Measurements from ENCODE around the gene CACNG4. TPM values are rescaled to one million over a fixed set of nuclear protein-coding genes. Genes with fewer than 3 reads are reported as not detected.

The CACNG4 gene
- total RNA-seq, 2 experiments from 2014 or later: not detected

- H3K9me3 ChIP-seq (ENCODE audit: control insufficient read depth in 1 of 2, insufficient read depth in 1 of 2, low read length in 2 of 2): no peaks in the 10 kb centered on the region
Measured at GRCh38 chr17:67027031-67027628, 62.6 kb downstream of the CACNG4 start.

GRCh38 chr17:67030641-67031040 is 66.1 kb downstream of the CACNG4 start:
- no peaks in the 10 kb centered on the region for H3K36me3 ChIP-seq (ENCODE audit: insufficient read depth, low read length)
- CTCF ChIA-PET: no interaction called here

More at GRCh38 chr17:67027031-67027628, 62.6 kb downstream of the CACNG4 start:
- POLR2A ChIA-PET: no interaction called here
- no peaks in the 10 kb centered on the region for H3K4me1 Mint-ChIP-seq (ENCODE audit: low read depth)
- DNase-seq (no peak), ATAC-seq (ENCODE audit: poor library complexity) (no peak)
- no peak overlapping the region for H3K4me3 ChIP-seq (ENCODE audit: low read length)
- no peak overlapping the region for H3K27ac ChIP-seq (ENCODE audit: low read depth in 1 of 2, low read length in 2 of 2)
- H3K36me3 ChIP-seq (ENCODE audit: insufficient read depth, low read length): no peaks in the 10 kb centered on the region
- CTCF ChIA-PET: no interaction called here
- TF ChIP-seq CTCF (IDR thresholded peaks at IDR 0.05): no peak
- no peak overlapping the region for H3K4me3 Mint-ChIP-seq
- no peaks in the 10 kb centered on the region for H3K27me3 Mint-ChIP-seq
- no peak overlapping the region for H3K27ac Mint-ChIP-seq
- H3K36me3 Mint-ChIP-seq (ENCODE audit: low read depth): no peaks in the 10 kb centered on the region
- no peaks in the 10 kb centered on the region for H3K27me3 ChIP-seq (ENCODE audit: control insufficient read depth in 1 of 2, insufficient read depth in 2 of 2, low read length in 2 of 2)
- no peaks in the 10 kb centered on the region for H3K9me3 Mint-ChIP-seq
- no peaks in the 10 kb centered on the region for H3K4me1 ChIP-seq (ENCODE audit: insufficient read depth, low read length)
- intact Hi-C loops (cut with DNase I, micrococcal nuclease): no loop called here

GRCh38 chr17:67032382-67032781 is 67.9 kb downstream of the CACNG4 start:
- no peak overlapping the region for H3K4me3 ChIP-seq (ENCODE audit: low read length)
- H3K27me3 ChIP-seq (ENCODE audit: control insufficient read depth in 1 of 2, insufficient read depth in 2 of 2, low read length in 2 of 2): no peaks in the 10 kb centered on the region
- no peak overlapping the region for H3K4me3 Mint-ChIP-seq
- no peak overlapping the region for H3K27ac ChIP-seq (ENCODE audit: low read depth in 1 of 2, low read length in 2 of 2)
- no peak for ATAC-seq (ENCODE audit: poor library complexity)
- H3K36me3 ChIP-seq (ENCODE audit: insufficient read depth, low read length): no peaks in the 10 kb centered on the region
- no peak overlapping the region for H3K27ac Mint-ChIP-seq
- no peak for TF ChIP-seq CTCF (IDR thresholded peaks at IDR 0.05)
- CTCF ChIA-PET: no interaction called here
- H3K4me1 ChIP-seq (ENCODE audit: insufficient read depth, low read length): no peaks in the 10 kb centered on the region
- H3K9me3 Mint-ChIP-seq: no peaks in the 10 kb centered on the region
- H3K27me3 Mint-ChIP-seq: peaks cover 5% of the 10 kb centered on the region
- DNase-seq: no peak
- no peaks in the 10 kb centered on the region for H3K36me3 Mint-ChIP-seq (ENCODE audit: low read depth)
- H3K4me1 Mint-ChIP-seq (ENCODE audit: low read depth): no peaks in the 10 kb centered on the region
- POLR2A ChIA-PET: no interaction called here
- intact Hi-C loops (cut with DNase I, micrococcal nuclease): no loop called here
- no peaks in the 10 kb centered on the region for H3K9me3 ChIP-seq (ENCODE audit: control insufficient read depth in 1 of 2, insufficient read depth in 1 of 2, low read length in 2 of 2)

More at GRCh38 chr17:67030641-67031040, 66.1 kb downstream of the CACNG4 start:
- no peaks in the 10 kb centered on the region for H3K36me3 Mint-ChIP-seq (ENCODE audit: low read depth)
- H3K4me1 Mint-ChIP-seq (ENCODE audit: low read depth): no peaks in the 10 kb centered on the region
- H3K27ac Mint-ChIP-seq: no peak overlapping the region
- no peak overlapping the region for H3K4me3 ChIP-seq (ENCODE audit: low read length)
- H3K27me3 Mint-ChIP-seq: peaks cover 5% of the 10 kb centered on the region
- ATAC-seq (ENCODE audit: poor library complexity) (no peak), DNase-seq (no peak)
- no peak overlapping the region for H3K27ac ChIP-seq (ENCODE audit: low read depth in 1 of 2, low read length in 2 of 2)
- no peaks in the 10 kb centered on the region for H3K9me3 ChIP-seq (ENCODE audit: control insufficient read depth in 1 of 2, insufficient read depth in 1 of 2, low read length in 2 of 2)
- POLR2A ChIA-PET: no interaction called here
- no peak overlapping the region for H3K4me3 Mint-ChIP-seq
- H3K27me3 ChIP-seq (ENCODE audit: control insufficient read depth in 1 of 2, insufficient read depth in 2 of 2, low read length in 2 of 2): no peaks in the 10 kb centered on the region
- no peaks in the 10 kb centered on the region for H3K9me3 Mint-ChIP-seq
- TF ChIP-seq CTCF (IDR thresholded peaks at IDR 0.05): no peak
- intact Hi-C loops (cut with DNase I, micrococcal nuclease): no loop called here
- no peaks in the 10 kb centered on the region for H3K4me1 ChIP-seq (ENCODE audit: insufficient read depth, low read length)
